Activated B cell treated with CpG ODN at 0.5 μM for 24 hours (primary cell): Measurements from ENCODE around the gene PCLO. TPM values are rescaled to one million over a fixed set of nuclear protein-coding genes. Genes with fewer than 3 reads are reported as not detected.

Experiments
- ATAC-seq: fragments of 200-7000 bp; cut with Tn5 transposase; one replicate; pipeline ENCODE4 v1.10.0; 2021; ENCODE audit warnings: low read depth, mild to moderate bottlenecking, moderate library complexity
- CTCF ChIA-PET: fragments of 350-600 bp; sonication (Branson Sonifier 250); formaldehyde crosslinking; loops from one replicate; lab custom pipeline; 2021; ENCODE audit warnings: antibody characterized with exemption; lab: Charles Lee
- POLR2A ChIA-PET: fragments of 350-600 bp; sonication (Branson Sonifier 250); formaldehyde crosslinking; loops from one replicate; lab custom pipeline; 2021; ENCODE audit warnings: antibody characterized with exemption; lab: Charles Lee
- DNase-seq: peaks from one replicate; pipeline ENCODE4 v3.0.0; 2022
- H3K27ac Mint-ChIP-seq: one replicate; pipeline ENCODE4 v1.8.0; 2020; ENCODE audit warnings: mixed read lengths
- H3K27me3 Mint-ChIP-seq: one replicate; pipeline ENCODE4 v1.8.0; 2021; ENCODE audit warnings: mixed read lengths
- H3K36me3 Mint-ChIP-seq: one replicate; pipeline ENCODE4 v1.8.0; 2021; ENCODE audit warnings: low read depth, mixed read lengths
- H3K4me1 Mint-ChIP-seq: one replicate; pipeline ENCODE4 v1.8.0; 2021; ENCODE audit warnings: mixed read lengths
- H3K4me3 Mint-ChIP-seq: one replicate; pipeline ENCODE4 v1.8.0; 2020; ENCODE audit warnings: mild to moderate bottlenecking, mixed read lengths
- H3K9me3 Mint-ChIP-seq: one replicate; pipeline ENCODE4 v1.8.0; 2020; ENCODE audit warnings: mixed read lengths
- CTCF ChIP-seq: fragments of 200-600 bp; IDR thresholded peaks from one replicate; pipeline ENCODE4 v1.8.0; 2022; ENCODE audit warnings: antibody characterized with exemption, mild to moderate bottlenecking
- intact Hi-C: fragments of 100-400 bp; cut with micrococcal nuclease; formaldehyde crosslinking; loops from one replicate; pipeline ENCODE4 v1.15.1; 2024
- total RNA-seq: library from RNA; stranded (reverse); gene quantifications from 2 replicates; pipeline ENCODE4 v1.2.3, GENCODE V29; 2022

The PCLO gene
- total RNA-seq, 1 donor from 2014 or later: 0.07 TPM

- no peaks in the 10 kb centered on the region for H3K9me3 Mint-ChIP-seq
- ATAC-seq: no peak
- H3K36me3 Mint-ChIP-seq: no peaks in the 10 kb centered on the region
- H3K4me1 Mint-ChIP-seq: no peaks in the 10 kb centered on the region
- DNase-seq: no peak
- intact Hi-C loops: no loop called here
- H3K4me3 Mint-ChIP-seq: no peak overlapping the region
- TF ChIP-seq CTCF: no peak
- no peak overlapping the region for H3K27ac Mint-ChIP-seq
- POLR2A ChIA-PET: no interaction called here
- CTCF ChIA-PET: no interaction called here
- no peaks in the 10 kb centered on the region for H3K27me3 Mint-ChIP-seq
Observed at GRCh38 chr7:83130191-83130590, 32.5 kb downstream of the PCLO start.

DNA sequence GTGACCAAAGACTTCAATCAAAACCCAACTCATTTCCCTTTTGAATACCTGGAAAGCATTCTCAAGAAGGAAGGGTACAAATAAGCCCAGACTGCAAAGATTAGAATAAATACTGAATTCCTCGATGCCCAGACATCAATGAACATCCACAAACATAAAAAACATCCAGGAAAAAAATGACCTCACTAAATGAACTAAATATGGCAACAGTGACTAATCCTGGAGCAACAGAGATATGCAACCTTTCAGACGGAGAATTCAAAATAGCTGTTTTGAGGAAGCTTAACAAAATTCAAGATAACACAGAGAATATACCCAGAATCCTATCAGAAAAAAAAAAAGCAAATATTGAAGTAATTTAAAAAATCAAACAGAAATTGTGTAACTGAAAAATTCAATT, 43.2 kb downstream of the PCLO start:
- no peaks in the 10 kb centered on the region for H3K4me1 Mint-ChIP-seq
- CTCF ChIA-PET: no interaction called here
- H3K36me3 Mint-ChIP-seq: no peaks in the 10 kb centered on the region
- H3K4me3 Mint-ChIP-seq: no peak overlapping the region
- H3K27me3 Mint-ChIP-seq: no peaks in the 10 kb centered on the region
- no peak for TF ChIP-seq CTCF
- peaks cover 10% of the 10 kb centered on the region for H3K9me3 Mint-ChIP-seq
- intact Hi-C loops: no loop called here
- POLR2A ChIA-PET: no interaction called here
- ATAC-seq (no peak), DNase-seq (no peak)
- H3K27ac Mint-ChIP-seq: no peak overlapping the region

DNA sequence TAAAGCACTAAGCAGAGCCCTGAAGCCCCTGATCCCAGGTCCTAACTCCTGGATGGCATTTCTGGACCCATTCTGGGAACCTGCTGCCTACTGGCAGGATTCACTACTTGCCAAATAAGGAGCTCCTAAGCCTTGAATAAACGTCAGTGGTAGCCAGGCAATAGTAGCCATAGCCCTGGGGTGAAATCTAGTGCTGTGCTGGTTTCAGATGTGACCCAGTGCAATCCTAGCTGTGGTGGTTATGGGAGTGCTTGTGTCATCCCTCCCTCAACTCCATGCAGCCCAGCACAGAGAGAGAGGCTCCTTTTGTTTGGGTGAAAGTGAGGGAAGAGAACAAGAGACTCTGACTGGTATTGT, 43.7 kb downstream of the PCLO start:
- intact Hi-C loops: no loop called here
- Mint-ChIP-seq H3K27me3 (no peaks in the 10 kb centered on the region), H3K9me3 (peaks cover 10% of the 10 kb centered on the region), H3K27ac (no peak overlapping the region), H3K36me3 (no peaks in the 10 kb centered on the region), H3K4me1 (no peaks in the 10 kb centered on the region), H3K4me3 (no peak overlapping the region)
- ChIA-PET CTCF (no interaction called here), POLR2A (no interaction called here)
- DNase-seq: no peak
- ATAC-seq: no peak
- TF ChIP-seq CTCF: no peak

DNA sequence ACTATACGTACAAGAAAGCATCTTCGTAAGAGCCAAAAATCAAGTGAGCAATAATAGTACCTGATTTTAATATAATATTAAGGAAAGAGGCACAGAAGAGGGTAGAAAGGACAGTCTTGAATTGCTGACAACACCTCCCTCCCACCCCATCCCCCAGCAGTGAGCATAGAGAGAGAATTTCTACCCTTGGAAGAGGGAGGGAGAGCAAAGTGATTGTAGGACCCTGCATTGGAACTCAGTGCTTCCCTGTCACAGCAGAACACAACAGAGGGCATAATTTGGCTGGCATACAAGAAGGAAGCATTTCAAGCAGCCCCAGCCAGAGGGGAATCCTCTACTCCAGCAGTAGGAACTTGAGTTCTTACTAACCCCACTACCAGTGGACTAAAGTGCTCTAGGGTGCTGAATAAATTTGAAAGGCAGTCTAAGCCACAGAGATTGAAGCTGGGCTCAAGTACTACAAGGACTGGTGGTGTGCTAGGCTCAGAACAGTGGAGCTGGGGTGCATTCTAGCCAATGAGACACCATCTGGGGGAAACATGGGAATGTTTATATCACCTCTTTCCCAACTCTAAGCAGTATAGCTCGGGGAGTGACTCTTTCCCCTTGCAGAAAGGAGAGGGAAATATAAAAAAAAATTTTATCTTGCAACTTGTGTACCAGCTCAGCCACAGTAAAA, 44.2 kb downstream of the PCLO start:
- H3K27ac Mint-ChIP-seq: no peak overlapping the region
- H3K4me3 Mint-ChIP-seq: no peak overlapping the region
- H3K9me3 Mint-ChIP-seq: peaks cover 10% of the 10 kb centered on the region
- DNase-seq (no peak), ATAC-seq (no peak)
- no peaks in the 10 kb centered on the region for H3K36me3 Mint-ChIP-seq
- ChIA-PET POLR2A (no interaction called here), CTCF (no interaction called here)
- H3K4me1 Mint-ChIP-seq: no peaks in the 10 kb centered on the region
- no peaks in the 10 kb centered on the region for H3K27me3 Mint-ChIP-seq
- TF ChIP-seq CTCF: no peak
- intact Hi-C loops: no loop called here

DNA sequence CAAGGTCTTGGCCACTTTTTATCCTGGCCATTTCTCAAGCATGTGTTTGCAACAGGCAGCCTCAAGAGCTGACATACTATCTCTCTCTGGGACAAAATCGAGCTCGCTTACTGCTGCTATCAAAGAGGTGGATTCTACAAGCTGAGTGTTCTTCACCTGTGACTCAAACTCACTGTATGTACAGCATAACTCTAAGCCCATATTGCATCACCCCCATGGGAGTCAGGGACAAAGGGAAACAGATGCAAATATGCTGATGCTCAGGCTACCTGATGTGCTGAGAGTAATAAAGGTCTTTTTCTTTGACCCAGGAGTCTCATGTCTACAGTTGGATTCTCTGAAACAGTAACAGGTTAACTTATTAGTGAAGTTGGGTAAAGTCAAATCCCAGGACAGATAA, 45.2 kb downstream of the PCLO start:
- Mint-ChIP-seq H3K27me3 (no peaks in the 10 kb centered on the region), H3K36me3 (no peaks in the 10 kb centered on the region), H3K4me3 (no peak overlapping the region), H3K9me3 (peaks cover 6% of the 10 kb centered on the region), H3K27ac (no peak overlapping the region), H3K4me1 (no peaks in the 10 kb centered on the region)
- ATAC-seq: no peak
- CTCF ChIA-PET: no interaction called here
- intact Hi-C loops: no loop called here
- DNase-seq: no peak
- TF ChIP-seq CTCF: no peak
- POLR2A ChIA-PET: no interaction called here
